Motor neuron (in vitro differentiated cells): ENCODE measurements around the gene PHOX2A. TPM values are rescaled to one million over a fixed set of nuclear protein-coding genes. Genes with fewer than 3 reads are reported as not detected.
A peak's percentile ranks its signal among the peaks of the same experiment; 100 is the strongest.

Experiments
- ATAC-seq, 8 experiments: fragments of 200-7000 bp; cut with Tn5 transposase; replicated peaks in 6 of 8; 2 replicates each; pipeline ENCODE4 v1.8.0; 2021; ENCODE audit warnings: mild to moderate bottlenecking in 8 of 8, moderate library complexity in 8 of 8
- H3K27ac ChIP-seq, 2 donors: fragments of 250-450 bp; sonication (Bioruptor Pico); 2 replicates each; pipeline ENCODE4 v1.9.0; 2021; ENCODE audit warnings: antibody characterized with exemption in 2 of 2, mild to moderate bottlenecking in 2 of 2, moderate library complexity in 1 of 2
- H3K4me1 ChIP-seq, 2 donors: fragments of 250-450 bp; sonication (Bioruptor Pico); replicated peaks in 1 of 2; 2 replicates each; pipeline ENCODE4 v1.6.1; 2021; ENCODE audit warnings: antibody characterized with exemption in 2 of 2, mild to moderate bottlenecking in 2 of 2, moderate library complexity in 1 of 2
- H3K4me3 ChIP-seq, 5 donors: fragments of 250-450 bp; sonication (Bioruptor Pico); 2 replicates each; pipeline ENCODE4 v1.9.0; 2021; ENCODE audit warnings: antibody characterized with exemption in 5 of 5, mild to moderate bottlenecking in 5 of 5, moderate library complexity in 4 of 5
- WGBS, 10 experiments: fragments of 450-650 bp; shearing (Covaris generic); methylation state at CpG; one replicate each; pipeline ENCODE4 v1.0.0; 2022; 5-methylcytosine and 5-hydroxymethylcytosine counted together
- in situ Hi-C, 9 experiments: fragments of 400-800 bp; cut with MboI; loops; one replicate each; pipeline ENCODE4 v1.15.0; 2021; ENCODE audit warnings: low sequenced_read_pairs in 9 of 9, low pct_unique_long_range_greater_than_20kb in 2 of 9; ENCODE audit not compliant: unreplicated experiment in 9 of 9
- total RNA-seq, 8 experiments: library from RNA; unstranded; fragments of 300-600 nt; gene quantifications; 2 replicates each; pipeline versions ENCODE4 v1.2.3 to v1.2.4, GENCODE V29; 2022

Gene PHOX2A
- total RNA-seq, 8 experiments from 2014 or later = 0.16 to 1.8 (median 0.87) TPM; not detected in 1

DNA sequence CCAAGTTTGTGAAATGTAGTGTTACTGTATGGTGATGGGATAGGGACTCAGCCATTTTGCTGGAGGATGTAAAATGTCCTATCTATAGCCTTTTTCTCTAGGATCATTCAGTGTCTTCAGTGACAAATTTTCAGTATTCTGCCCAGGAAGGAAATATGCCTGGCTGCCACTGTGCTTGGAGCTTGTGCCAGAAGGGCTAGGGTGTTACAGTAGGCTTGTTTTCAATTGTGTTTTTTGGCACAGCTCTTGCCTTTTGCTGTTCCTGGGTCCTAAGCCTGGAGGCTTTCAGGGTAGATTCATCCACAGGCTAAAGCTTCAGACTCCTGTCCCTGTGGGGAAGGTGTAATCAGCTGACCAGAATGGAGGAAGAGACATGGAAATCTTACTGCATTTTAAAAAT lies 22.0 kb upstream of the PHOX2A start:
- Histone ChIP-seq H3K4me3 (no peak overlapping the region), H3K4me1 (no peaks in the 10 kb centered on the region), H3K27ac (no peak overlapping the region)
- in situ Hi-C loops = no loop called here
- ATAC-seq = no peak

DNA sequence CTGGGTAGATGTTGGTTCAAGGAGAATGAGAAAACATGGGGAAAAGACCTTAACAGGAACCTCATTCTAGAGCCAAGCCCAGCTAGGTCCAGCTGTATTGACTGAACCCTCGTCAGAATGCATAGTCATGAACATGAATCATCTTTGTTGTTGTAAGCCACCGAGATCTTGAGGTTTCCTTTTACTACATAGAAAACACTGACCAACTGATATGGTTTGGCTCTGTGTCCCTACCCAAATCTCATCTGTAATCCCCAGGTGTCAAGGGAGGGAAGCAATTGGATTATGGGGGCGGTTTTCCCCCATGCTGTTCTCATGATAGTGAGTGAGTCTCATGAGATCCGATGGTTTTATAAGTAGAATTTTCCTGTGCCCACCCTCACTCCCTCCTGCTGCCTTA lies 19.4 kb upstream of the PHOX2A start:
- in situ Hi-C loops = no loop called here
- Histone ChIP-seq H3K27ac (no peak overlapping the region), H3K4me3 (no peak overlapping the region), H3K4me1 (no peaks in the 10 kb centered on the region)
- peak in 2 of 8 experiments; percentile 65 to 82 for ATAC-seq
- WGBS, 10 experiments = 0 to 100% (median 57%) methylated on average over 1 to 4 of the region's 4 CpGs; no CpG with 5 or more reads in 2 of the 10 experiments

DNA sequence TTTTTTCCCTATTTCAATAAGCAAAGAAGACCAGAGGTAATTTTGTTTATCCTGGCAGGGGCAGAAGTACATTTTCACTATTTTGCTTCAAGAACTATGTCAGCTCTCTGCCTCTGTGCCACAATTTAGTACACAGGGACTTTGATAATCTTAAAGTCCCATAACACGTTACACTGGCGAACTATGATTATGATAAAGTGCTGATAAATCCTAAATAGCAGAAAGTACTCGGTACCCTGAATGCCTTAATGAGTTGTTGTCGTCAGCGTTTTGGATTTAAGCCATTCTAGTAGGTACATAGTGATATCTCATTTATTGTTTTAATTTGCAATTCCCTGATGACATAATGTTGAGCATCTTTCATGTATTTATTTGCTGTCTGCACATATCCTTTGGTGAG lies 16.6 kb upstream of the PHOX2A start:
- in situ Hi-C loops = no loop called here
- no peak overlapping the region for H3K27ac ChIP-seq
- H3K4me3 ChIP-seq = no peak overlapping the region
- H3K4me1 ChIP-seq = no peaks in the 10 kb centered on the region
- no peak for ATAC-seq
- WGBS, 10 experiments = 29 to 100% (median 80%) methylated on average over 1 to 5 of the region's 5 CpGs; no CpG with 5 or more reads in 1 of the 10 experiments

DNA sequence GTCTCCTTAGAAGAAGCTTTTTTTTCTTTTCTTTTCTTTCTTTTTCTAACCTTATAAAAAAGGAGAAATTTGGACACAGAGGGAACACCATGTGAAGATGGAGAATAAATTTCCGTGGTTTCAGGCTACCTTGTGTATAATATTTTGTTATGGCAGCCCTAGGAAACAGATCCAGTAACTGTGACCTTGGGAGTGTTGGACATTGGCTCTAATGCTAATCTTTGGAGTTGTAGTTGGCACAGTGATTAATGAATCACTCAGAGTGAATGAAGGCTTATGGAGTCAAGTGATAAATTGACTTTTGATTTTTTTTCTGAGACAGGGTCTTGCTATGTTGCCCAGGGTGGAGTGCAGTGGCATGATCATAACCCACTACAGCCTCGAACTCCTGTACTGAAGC lies 15.5 kb upstream of the PHOX2A start:
- Histone ChIP-seq H3K27ac (no peak overlapping the region), H3K4me3 (no peak overlapping the region), H3K4me1 (no peaks in the 10 kb centered on the region)
- in situ Hi-C loops = no loop called here
- WGBS, 10 experiments = 24 to 93% (median 54%) methylated on average over 1 to 2 of the region's 2 CpGs; no CpG with 5 or more reads in 4 of the 10 experiments
- ATAC-seq = no peak

DNA sequence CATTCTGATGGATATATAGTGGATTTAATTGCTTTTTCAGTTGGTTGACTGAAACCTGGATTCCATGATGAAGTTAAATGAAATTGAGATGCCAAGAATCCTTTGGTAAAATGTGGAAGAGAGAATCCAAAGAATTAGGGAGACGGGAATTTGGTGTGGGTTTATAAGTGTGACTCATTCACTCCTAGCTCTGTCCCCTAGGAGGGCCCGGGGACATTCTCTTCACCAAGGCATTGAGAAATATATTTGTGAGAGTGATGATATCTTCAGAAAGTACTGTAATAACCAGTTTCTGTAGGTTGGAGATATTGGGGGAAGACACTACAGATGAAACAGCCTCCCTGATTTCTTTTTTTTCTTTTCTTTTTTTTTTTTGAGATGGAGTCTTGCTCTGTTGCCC lies 13.6 kb upstream of the PHOX2A start:
- in situ Hi-C loops = no loop called here
- 0 to 88% (median 64%) methylated on average over 1 to 2 of the region's 2 CpGs; no CpG with 5 or more reads in 3 of the 10 experiments for WGBS, 10 experiments
- H3K4me3 ChIP-seq = no peak overlapping the region

DNA sequence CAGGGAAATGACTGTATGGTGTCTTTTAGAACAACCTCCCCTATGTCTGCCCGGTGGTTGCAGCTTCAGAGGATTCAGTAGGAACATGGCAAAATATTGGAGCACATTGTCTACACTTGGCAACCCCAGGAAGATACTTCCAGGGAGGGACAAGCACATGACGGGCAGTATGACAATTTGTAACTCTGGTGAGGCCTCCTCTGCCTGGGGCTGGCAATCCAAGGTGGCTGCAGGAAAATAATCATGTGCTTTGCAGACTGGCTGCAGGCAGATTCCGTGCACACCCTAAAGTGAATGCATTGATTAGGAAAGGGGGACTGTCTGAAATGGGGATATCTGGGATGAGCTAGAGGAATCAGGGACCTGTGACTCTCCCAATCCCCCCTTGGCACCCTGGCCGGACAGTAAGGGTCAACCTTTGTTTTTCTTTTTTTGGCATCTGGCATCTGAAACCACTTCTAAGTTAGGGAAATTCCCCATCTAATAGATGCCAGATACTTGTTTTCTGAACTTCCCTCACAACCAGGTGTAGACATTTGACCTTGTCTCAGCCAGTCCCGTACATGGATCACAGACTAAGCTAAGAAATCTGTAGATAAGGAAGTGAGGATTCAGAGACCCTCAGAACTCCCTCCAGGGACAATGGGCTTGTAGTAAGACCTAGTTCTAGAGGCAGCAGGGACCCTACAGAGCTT lies 10.5 kb upstream of the PHOX2A start:
- 0 to 93% (median 60%) methylated on average over 1 to 4 of the region's 5 CpGs; no CpG with 5 or more reads in 3 of the 10 experiments for WGBS, 10 experiments
- no peak overlapping the region for H3K27ac ChIP-seq
- no peak for ATAC-seq
- no peak overlapping the region for H3K4me3 ChIP-seq
- in situ Hi-C loops = no loop called here
- no peaks in the 10 kb centered on the region for H3K4me1 ChIP-seq

More for the DNA sequence above, 13.6 kb upstream of the PHOX2A start:
- no peak overlapping the region for H3K27ac ChIP-seq
- ATAC-seq = no peak
- no peaks in the 10 kb centered on the region for H3K4me1 ChIP-seq

DNA sequence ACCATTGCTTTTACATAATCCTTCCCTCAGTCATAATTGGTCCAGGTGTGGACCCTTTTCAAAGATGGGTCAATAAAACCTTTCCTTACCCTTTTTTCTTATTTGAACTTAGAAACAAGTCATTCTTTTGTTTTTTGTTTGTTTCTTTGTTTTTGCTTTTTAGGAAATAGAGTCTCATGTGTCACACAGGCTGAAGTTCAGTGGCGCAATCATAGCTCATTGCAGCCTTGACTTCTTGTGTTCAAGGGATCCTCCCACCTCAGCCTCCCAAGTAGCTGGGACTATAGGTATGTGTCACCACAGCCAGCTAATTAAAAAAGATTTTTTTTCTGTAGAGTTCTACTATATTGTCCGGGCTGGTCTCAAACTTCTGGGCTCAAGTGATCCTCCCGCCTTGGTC lies 9.4 kb upstream of the PHOX2A start:
- Histone ChIP-seq H3K27ac (no peak overlapping the region), H3K4me1 (no peaks in the 10 kb centered on the region), H3K4me3 (no peak overlapping the region)
- ATAC-seq = no peak
- in situ Hi-C loops = no loop called here
- WGBS, 10 experiments = 73 to 100% (median 80%) methylated on average over 1 to 3 of the region's 3 CpGs; no CpG with 5 or more reads in 3 of the 10 experiments

DNA sequence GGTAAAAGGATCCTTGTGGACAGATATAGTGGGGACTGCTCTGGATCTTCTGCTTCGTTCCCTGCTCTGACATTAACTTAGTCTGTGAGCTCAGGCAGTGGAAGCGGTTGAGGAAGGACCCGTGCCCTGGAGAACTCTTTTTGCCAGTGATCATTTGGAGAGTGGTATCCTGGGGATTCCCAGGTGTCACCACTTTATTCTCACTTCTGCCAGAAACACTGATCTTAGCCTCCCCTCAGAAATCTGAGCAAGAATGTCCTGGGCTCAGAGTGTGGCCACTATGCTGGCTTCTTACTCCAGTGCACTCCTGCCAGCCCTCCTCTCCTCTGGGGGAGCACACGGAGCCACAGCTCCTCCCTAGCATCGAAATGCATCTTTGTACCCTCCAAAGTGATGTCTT lies 7.6 kb upstream of the PHOX2A start:
- H3K4me1 ChIP-seq = no peaks in the 10 kb centered on the region
- in situ Hi-C loops = no loop called here
- H3K4me3 ChIP-seq = no peak overlapping the region
- no peak for ATAC-seq
- WGBS, 10 experiments = 0 to 100% (median 81%) methylated on average over 1 to 3 of the region's 5 CpGs; no CpG with 5 or more reads in 2 of the 10 experiments
- H3K27ac ChIP-seq = no peak overlapping the region

DNA sequence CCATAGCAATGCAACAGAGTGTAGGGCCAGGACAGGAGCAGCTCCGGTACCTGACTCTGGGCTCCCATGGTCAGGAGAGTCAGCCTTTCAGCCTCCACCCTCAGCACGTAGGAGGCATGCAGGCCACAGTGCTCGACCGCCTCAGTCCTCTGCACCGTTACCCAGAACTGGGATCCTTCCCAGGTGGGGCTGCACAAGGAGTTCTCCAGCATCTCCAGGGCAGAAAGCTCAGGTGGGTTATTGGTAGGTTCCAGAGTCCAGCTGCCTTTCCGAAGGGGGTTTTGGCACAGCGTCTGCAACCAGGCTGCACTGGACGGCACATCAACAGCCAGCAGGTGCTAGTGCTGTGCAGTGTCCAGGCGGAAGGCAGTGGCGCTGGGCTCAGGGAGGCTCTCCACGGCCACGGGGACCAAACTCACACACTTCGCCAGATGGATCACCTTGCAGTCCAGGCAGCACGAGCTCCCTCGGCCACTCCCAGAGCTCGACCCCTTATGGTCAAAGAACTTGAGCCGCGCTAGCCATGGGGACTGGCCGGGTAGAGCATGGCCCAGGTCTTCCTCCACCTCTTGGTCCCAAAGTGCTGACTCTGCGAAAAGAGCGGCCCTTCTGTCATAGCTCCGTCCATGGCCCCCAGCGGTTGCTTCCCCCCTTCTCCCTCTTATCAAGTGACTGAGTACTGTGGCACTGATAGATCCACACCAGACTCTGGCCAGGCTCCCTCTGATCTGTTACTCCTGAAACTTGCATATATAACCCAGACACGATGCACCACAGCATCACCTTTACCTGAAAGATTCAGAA lies 6.9 kb upstream of the PHOX2A start:
- Histone ChIP-seq H3K27ac (no peak overlapping the region), H3K4me3 (no peak overlapping the region), H3K4me1 (no peaks in the 10 kb centered on the region)
- in situ Hi-C loops = no loop called here
- 57 to 90% (median 85%) methylated on average over 1 to 8 of the region's 24 CpGs; no CpG with 5 or more reads in 3 of the 10 experiments for WGBS, 10 experiments
- no peak for ATAC-seq

DNA sequence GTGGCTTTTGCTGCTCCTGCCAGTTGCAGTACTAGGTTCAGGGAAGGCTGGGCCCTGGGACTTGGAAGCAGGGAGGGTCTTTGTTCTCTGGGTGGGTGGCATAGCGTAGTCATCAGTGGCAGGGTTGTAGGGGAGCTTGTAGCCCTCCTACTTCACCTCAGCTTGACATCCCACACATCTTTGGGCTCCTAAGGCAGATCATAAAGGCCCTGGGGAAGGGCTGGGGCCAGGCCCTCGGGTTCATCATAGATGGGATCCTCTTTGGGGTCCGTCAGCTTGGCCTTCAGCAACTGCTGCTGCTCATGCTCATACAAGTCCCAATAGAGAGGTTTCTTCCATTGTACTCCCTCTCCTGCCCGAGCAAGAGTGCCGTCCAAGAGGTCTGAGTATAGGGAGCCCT lies 6.0 kb upstream of the PHOX2A start:
- WGBS, 10 experiments = 33 to 100% (median 66%) methylated on average over 1 to 4 of the region's 5 CpGs; no CpG with 5 or more reads in 5 of the 10 experiments
- ATAC-seq = no peak
- H3K27ac ChIP-seq = no peak overlapping the region
- H3K4me1 ChIP-seq = no peaks in the 10 kb centered on the region
- in situ Hi-C loops = loop anchor here in 1 of 9 experiments (25.0 kb wide), 1 partner anchor 162 kb away; no protein-coding TSS in a partner anchor
- H3K4me3 ChIP-seq = no peak overlapping the region

DNA sequence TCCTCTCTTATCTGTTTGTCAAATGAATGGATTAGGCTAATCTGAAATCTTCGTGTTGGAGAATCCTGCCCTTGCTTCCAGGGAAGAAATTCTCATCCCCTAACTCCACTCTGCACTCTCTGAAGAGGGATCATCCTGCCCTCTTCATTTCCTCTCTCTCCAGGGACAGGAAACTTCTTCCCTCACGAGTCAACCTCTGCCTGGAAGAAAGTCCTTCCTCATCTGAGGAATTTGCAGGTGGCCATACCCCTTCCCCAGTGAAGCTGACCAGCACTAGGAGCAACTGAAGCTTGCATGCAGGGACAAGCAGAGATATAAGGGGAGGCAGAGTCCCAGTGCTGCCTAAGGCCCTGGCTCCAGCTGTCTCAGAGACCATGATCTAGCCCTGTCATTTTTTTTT lies 3.6 kb upstream of the PHOX2A start:
- H3K27ac ChIP-seq = no peak overlapping the region
- H3K4me3 ChIP-seq = no peak overlapping the region
- in situ Hi-C loops = loop anchor here in 1 of 9 experiments (25.0 kb wide), 1 partner anchor 165 kb away; no protein-coding TSS in a partner anchor
- H3K4me1 ChIP-seq = peaks cover 0 to 3% of the 10 kb centered on the region in 2 donors
- ATAC-seq = no peak
- WGBS, 10 experiments = 11 to 69% (median 41%) methylated on average over 1 to 2 of the region's 2 CpGs; no CpG with 5 or more reads in 4 of the 10 experiments

DNA sequence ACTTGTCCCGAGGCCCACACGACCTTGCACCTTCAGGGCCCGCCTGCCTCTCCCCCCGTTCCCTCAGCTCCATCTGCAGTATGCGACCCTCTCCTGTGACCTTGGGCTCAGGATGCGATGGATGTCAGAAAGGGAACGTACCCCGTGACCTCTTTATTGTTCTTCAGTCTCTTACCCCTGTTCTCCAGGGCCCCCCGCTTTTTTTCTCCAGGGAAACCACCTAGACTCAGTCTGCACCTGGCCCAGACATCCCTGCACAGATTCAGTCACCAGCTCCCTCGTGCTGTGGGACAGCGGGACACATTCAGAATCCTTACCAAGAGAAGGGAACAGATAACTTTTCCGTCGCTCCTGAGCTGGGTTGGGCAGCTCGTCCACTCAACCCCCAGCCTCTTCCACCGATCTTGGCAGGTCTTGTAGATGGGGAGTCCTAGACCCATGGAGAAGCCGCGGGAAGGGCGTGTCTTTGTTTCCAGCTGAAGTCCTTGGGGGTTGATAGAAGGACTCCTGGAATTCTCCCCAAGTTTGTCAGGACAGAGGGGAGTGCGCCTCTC lies 1.4 kb upstream of the PHOX2A start:
- ATAC-seq = no peak
- 17 to 33% (median 20%) methylated on average over 1 to 10 of the region's 19 CpGs; no CpG with 5 or more reads in 5 of the 10 experiments for WGBS, 10 experiments
- in situ Hi-C loops = loop anchor here in 1 of 9 experiments (25.0 kb wide), 1 partner anchor 167 kb away; no protein-coding TSS in a partner anchor
- H3K4me3 ChIP-seq = no peak overlapping the region
- H3K4me1 ChIP-seq = peaks cover 0 to 3% of the 10 kb centered on the region in 2 donors
- H3K27ac ChIP-seq = no peak overlapping the region
